Measurements from ENCODE around the gene TBRG4. TPM values are rescaled to one million over a fixed set of nuclear protein-coding genes. Genes with fewer than 3 reads are reported as not detected.

The TBRG4 gene
- total and polyA plus RNA-seq, 10 donors: 37.9 to 77.1 (median 57.9) TPM

GRCh38 chr7:45066409-45066808, 45.1 kb downstream of the TBRG4 start:
- no peaks in the 10 kb centered on the region for H3K9me3 ChIP-seq
- DNase-seq: peak; percentile 37
- no peak for TF ChIP-seq POLR2AphosphoS5 (IDR thresholded peaks at IDR 0.05)
- TF ChIP-seq CTCF (IDR thresholded peaks at IDR 0.05 in 8 of 11, conservative IDR thresholded peaks at IDR 0.05 in 3 of 11): no peak
- no peak for TF ChIP-seq POLR2A (IDR thresholded peaks at IDR 0.05)
- H3K4me1 ChIP-seq: peaks cover 11 to 71% (median 28%) of the 10 kb centered on the region in 6 donors
- no peaks in the 10 kb centered on the region for H3K27me3 ChIP-seq (replicated peaks in 1 of 7)
- no peak overlapping the region for H3K4me3 ChIP-seq
- 73 to 82% (median 77%) methylated on average over 7 of the region's 7 CpGs for WGBS, 5 donors
- H3K36me3 ChIP-seq: peaks cover 4 to 100% (median 76%) of the 10 kb centered on the region in 6 donors
- intact Hi-C loops (cut with DNase I; ENCODE audit: low total_unique reads): no loop called here
- H3K27ac ChIP-seq: no peak overlapping the region

GRCh38 chr7:45065031-45065995, 46.2 kb downstream of the TBRG4 start:
- DNase-seq: peak; percentile 44

GRCh38 chr7:45064047-45064725, 47.3 kb downstream of the TBRG4 start:
- no peak overlapping the region for H3K4me3 ChIP-seq
- 88 to 96% (median 93%) methylated on average over 16 of the region's 16 CpGs for WGBS, 5 donors
- peaks cover 11 to 87% (median 42%) of the 10 kb centered on the region in 6 donors for H3K4me1 ChIP-seq
- peak; percentile 67 for DNase-seq
- no peaks in the 10 kb centered on the region for H3K9me3 ChIP-seq
- intact Hi-C loops (cut with DNase I; ENCODE audit: low total_unique reads): no loop called here
- TF ChIP-seq CTCF (IDR thresholded peaks at IDR 0.05 in 8 of 11, conservative IDR thresholded peaks at IDR 0.05 in 3 of 11): no peak
- peak in 1 of 3 donors; percentile 49 for TF ChIP-seq POLR2AphosphoS5 (IDR thresholded peaks at IDR 0.05)
- no peak for TF ChIP-seq POLR2A (IDR thresholded peaks at IDR 0.05)
- peaks cover 2 to 97% (median 55%) of the 10 kb centered on the region in 6 donors for H3K36me3 ChIP-seq
- H3K27ac ChIP-seq: peak overlapping the region in 3 of 8 donors; percentile 42 to 70 (median 67)
- no peaks in the 10 kb centered on the region for H3K27me3 ChIP-seq (replicated peaks in 1 of 7)

More at GRCh38 chr7:45065031-45065995, 46.2 kb downstream of the TBRG4 start:
- Histone ChIP-seq H3K27me3 (replicated peaks in 1 of 7) (no peaks in the 10 kb centered on the region), H3K4me3 (no peak overlapping the region), H3K9me3 (no peaks in the 10 kb centered on the region), H3K36me3 (peaks cover 4 to 100% (median 66%) of the 10 kb centered on the region in 6 donors), H3K4me1 (peaks cover 11 to 75% (median 38%) of the 10 kb centered on the region in 6 donors), H3K27ac (no peak overlapping the region)
- no peak for TF ChIP-seq POLR2A (IDR thresholded peaks at IDR 0.05)
- no peak for TF ChIP-seq CTCF (IDR thresholded peaks at IDR 0.05 in 8 of 11, conservative IDR thresholded peaks at IDR 0.05 in 3 of 11)
- TF ChIP-seq POLR2AphosphoS5 (IDR thresholded peaks at IDR 0.05): no peak
- intact Hi-C loops (cut with DNase I; ENCODE audit: low total_unique reads): no loop called here
- 82 to 96% (median 93%) methylated on average over 9 to 12 of the region's 12 CpGs for WGBS, 5 donors

Data from spleen (tissue), 11 donors.